H9 (cell line): ENCODE data around the gene DKKL1. TPM values are rescaled to one million over a fixed set of nuclear protein-coding genes. Genes with fewer than 3 reads are reported as not detected.

Experiments
- DNase-seq: peaks from one replicate; pipeline ENCODE4 v3.0.0-alpha.2; 2017
- H2AFZ ChIP-seq: one replicate; pipeline ENCODE4 v1.6.1; 2013; ENCODE audit warnings: mild to moderate bottlenecking, low read length, control low read depth, moderate library complexity
- H2AK5ac ChIP-seq: 2 replicates; pipeline ENCODE4 v1.6.1; 2013; ENCODE audit warnings: low read length, control low read depth, mixed read lengths; ENCODE audit not compliant: insufficient read length
- H2BK120ac ChIP-seq: one replicate; pipeline ENCODE4 v1.6.1; 2013; ENCODE audit warnings: low read depth, mild to moderate bottlenecking, low read length, control low read depth, inconsistent platforms; ENCODE audit not compliant: poor library complexity, severe bottlenecking
- H2BK12ac ChIP-seq: 2 replicates; pipeline ENCODE4 v1.6.1; 2013; ENCODE audit warnings: low read length, control low read depth, mixed read lengths, low read depth; ENCODE audit not compliant: insufficient read length
- H2BK15ac ChIP-seq: 2 replicates; pipeline ENCODE4 v1.6.1; 2013; ENCODE audit warnings: low read depth, low read length, control low read depth
- H2BK20ac ChIP-seq: one replicate; pipeline ENCODE4 v1.6.1; 2013; ENCODE audit warnings: low read depth, mild to moderate bottlenecking, low read length, control low read depth, inconsistent platforms; ENCODE audit not compliant: poor library complexity, severe bottlenecking
- H2BK5ac ChIP-seq: 2 replicates; pipeline ENCODE4 v1.6.1; 2013; ENCODE audit warnings: low read length, control low read depth, mixed read lengths; ENCODE audit not compliant: insufficient read length
- H3K14ac ChIP-seq: 2 replicates; pipeline ENCODE4 v1.6.1; 2013; ENCODE audit warnings: low read length, control low read depth; ENCODE audit not compliant: insufficient read depth
- H3K18ac ChIP-seq: 2 replicates; pipeline ENCODE4 v1.6.1; 2013; ENCODE audit warnings: low read depth, mild to moderate bottlenecking, mixed read lengths, low read length, control low read depth; ENCODE audit not compliant: insufficient read length
- H3K23ac ChIP-seq: 2 replicates; pipeline ENCODE4 v1.6.1; 2013; ENCODE audit warnings: low read length, control low read depth, mixed read lengths, low read depth; ENCODE audit not compliant: insufficient read length
- H3K23me2 ChIP-seq: 2 replicates; pipeline ENCODE4 v1.6.1; 2013; ENCODE audit warnings: low read depth, mild to moderate bottlenecking, mixed read lengths, low read length, control low read depth; ENCODE audit not compliant: insufficient read length, poor library complexity, severe bottlenecking
- H3K27ac ChIP-seq: 2 replicates; pipeline ENCODE4 v1.5.1; 2013; ENCODE audit warnings: low read length, control low read depth, mixed read lengths, low read depth; ENCODE audit not compliant: insufficient read length
- H3K27me3 ChIP-seq: 2 replicates; pipeline ENCODE4 v1.6.1; 2013; ENCODE audit warnings: low read length, control low read depth, inconsistent platforms; ENCODE audit not compliant: insufficient read depth
- H3K4ac ChIP-seq: 2 replicates; pipeline ENCODE4 v1.6.1; 2013; ENCODE audit warnings: low read depth, mild to moderate bottlenecking, control low read depth, inconsistent platforms, low read length, moderate library complexity
- H3K4me1 ChIP-seq: 2 replicates; pipeline ENCODE4 v1.6.1; 2013; ENCODE audit warnings: low read length, control low read depth, inconsistent platforms; ENCODE audit not compliant: insufficient read depth
- H3K4me2 ChIP-seq: 2 replicates; pipeline ENCODE4 v1.6.1; 2013; ENCODE audit warnings: low read length, control low read depth, mixed read lengths; ENCODE audit not compliant: insufficient read length, insufficient read depth
- H3K56ac ChIP-seq: 2 replicates; pipeline ENCODE4 v1.6.1; 2013; ENCODE audit warnings: low read depth, mild to moderate bottlenecking, mixed read lengths, low read length, control low read depth; ENCODE audit not compliant: insufficient read length
- H3K79me1 ChIP-seq: 2 replicates; pipeline ENCODE4 v1.6.1; 2013; ENCODE audit warnings: low read depth, mild to moderate bottlenecking, moderate library complexity, low read length, control low read depth, inconsistent platforms; ENCODE audit not compliant: insufficient read depth, poor library complexity, severe bottlenecking
- H3K79me2 ChIP-seq: 2 replicates; pipeline ENCODE4 v1.6.1; 2013; ENCODE audit warnings: low read length, control low read depth, inconsistent platforms; ENCODE audit not compliant: insufficient read depth
- H3K9ac ChIP-seq: 2 replicates; pipeline ENCODE4 v1.6.1; 2013; ENCODE audit warnings: low read length, control low read depth, mixed read lengths; ENCODE audit not compliant: insufficient read length; ENCODE audit errors: extremely low read depth
- H3K9me3 ChIP-seq: one replicate; pipeline ENCODE4 v1.6.1; 2013; ENCODE audit warnings: low read depth, low read length, inconsistent platforms; ENCODE audit not compliant: control insufficient read depth
- H3T11ph ChIP-seq: one replicate; pipeline ENCODE4 v1.6.1; 2013; ENCODE audit warnings: mild to moderate bottlenecking, low read length, control low read depth, inconsistent platforms
- H4K20me1 ChIP-seq: one replicate; pipeline ENCODE4 v1.6.1; 2013; ENCODE audit not compliant: control insufficient read depth, insufficient read length, insufficient read depth
- H4K5ac ChIP-seq: 2 replicates; pipeline ENCODE4 v1.6.1; 2013; ENCODE audit warnings: low read depth, mild to moderate bottlenecking, mixed read lengths, low read length, control low read depth; ENCODE audit not compliant: insufficient read length
- H4K8ac ChIP-seq: replicated peaks from 2 replicates; pipeline ENCODE4 v1.6.1; 2013; ENCODE audit warnings: low read length, control low read depth, mixed read lengths, low read depth; ENCODE audit not compliant: insufficient read length
- H4K91ac ChIP-seq: 2 replicates; pipeline ENCODE4 v1.6.1; 2013; ENCODE audit warnings: low read depth, mild to moderate bottlenecking, moderate library complexity, mixed read lengths, low read length, control low read depth; ENCODE audit not compliant: insufficient read length
- H3K27ac Mint-ChIP-seq, 3 experiments: 2 replicates in 2 of 3; 3 replicates in 1 of 3; pipeline ENCODE4 v1.8.0; 2020 to 2021; ENCODE audit warnings: mixed read lengths in 3 of 3, mild to moderate bottlenecking in 1 of 3, moderate library complexity in 1 of 3
- H3K27me3 Mint-ChIP-seq: 2 replicates; pipeline ENCODE4 v1.8.0; 2021; ENCODE audit warnings: low read depth, mild to moderate bottlenecking, moderate library complexity, mixed read lengths
- H3K36me3 Mint-ChIP-seq, 3 experiments: 2 replicates in 2 of 3; 3 replicates in 1 of 3; pipeline ENCODE4 v1.8.0; 2020 to 2021; ENCODE audit warnings: low read depth in 3 of 3, mixed read lengths in 3 of 3; ENCODE audit not compliant: insufficient read depth in 1 of 3
- H3K4me1 Mint-ChIP-seq, 2 experiments: 2 replicates each; pipeline ENCODE4 v1.8.0; 2020; ENCODE audit warnings: mixed read lengths in 2 of 2
- H3K4me3 Mint-ChIP-seq, 2 experiments: 2 replicates in 1 of 2; 3 replicates in 1 of 2; pipeline ENCODE4 v1.8.0; 2020 to 2021; ENCODE audit warnings: mild to moderate bottlenecking in 2 of 2, mixed read lengths in 2 of 2, moderate library complexity in 1 of 2
- H3K9me3 Mint-ChIP-seq, 2 experiments: 2 replicates in 1 of 2; 3 replicates in 1 of 2; pipeline ENCODE4 v1.8.0; 2020; ENCODE audit warnings: mild to moderate bottlenecking in 2 of 2, mixed read lengths in 2 of 2, moderate library complexity in 1 of 2
- WGBS: extraction: QIAGEN DNeasy Blood & Tissue Kit; methylation state at CpG from one replicate; pipeline ENCODE4 v1.1.7; 2013; ENCODE audit warnings: missing lambda C conversion rate, low lambda C conversion rate, mixed read lengths; ENCODE audit not compliant: insufficient read length; ENCODE audit errors: extremely low coverage; 5-methylcytosine and 5-hydroxymethylcytosine counted together
- total RNA-seq: library from RNA; stranded (reverse); gene quantifications from 2 replicates; pipeline ENCODE4 v1.2.1, GENCODE V29; 2021
- TF ChIP-seq, protein P1 (sequence below): fragments of 200-600 bp; sonication (generic); conservative IDR thresholded peaks from 3 replicates; pipeline ENCODE4 v1.8.0; 2021; ENCODE audit warnings: antibody characterized with exemption, mild to moderate bottlenecking

DKKL1 gene
- total RNA-seq, 1 experiment from 2014 or later: 3.5 TPM

DNA sequence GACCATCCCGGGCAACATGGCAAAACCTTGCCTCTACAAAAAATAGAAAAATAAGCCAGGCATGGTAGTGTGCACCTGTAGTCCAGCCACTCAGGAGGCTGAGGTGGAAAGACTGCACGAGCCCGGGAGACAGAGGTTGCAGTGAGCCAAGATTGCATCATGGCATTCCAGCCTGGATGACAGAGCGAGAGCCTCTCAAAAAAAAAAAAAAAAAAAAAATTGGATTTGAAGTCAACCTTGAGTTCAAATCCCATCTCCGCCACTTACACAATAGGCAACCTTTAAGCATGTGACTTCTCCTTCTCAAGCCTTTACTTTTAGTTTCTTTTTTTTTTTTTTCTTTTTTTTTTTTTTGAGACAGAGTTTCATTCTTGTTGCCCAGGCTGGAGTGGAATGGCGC, 36.4 kb downstream of the DKKL1 start:
- Histone ChIP-seq H3K9me3 (no peaks in the 10 kb centered on the region), H4K91ac (no peak overlapping the region), H2BK15ac (no peak overlapping the region), H2BK5ac (no peak overlapping the region), H3K18ac (no peak overlapping the region), H3K23me2 (no peaks in the 10 kb centered on the region), H3T11ph (no peak overlapping the region), H3K4me2 (no peak overlapping the region), H3K4me1 (peaks cover 9% of the 10 kb centered on the region; the same call in 1 of the 2 replicates), H3K27me3 (no peaks in the 10 kb centered on the region), H4K8ac (no peak overlapping the region), H3K23ac (no peak overlapping the region), H3K79me1 (no peaks in the 10 kb centered on the region), H3K9ac (no peak overlapping the region), H2BK20ac (no peak overlapping the region), H3K14ac (no peak overlapping the region), H3K27ac (no peak overlapping the region), H4K5ac (no peak overlapping the region), H2BK12ac (no peak overlapping the region), H3K4ac (no peak overlapping the region), H3K79me2 (no peaks in the 10 kb centered on the region), H2AK5ac (no peak overlapping the region), H4K20me1 (peaks cover 2% of the 10 kb centered on the region), H2AFZ (no peak overlapping the region), H2BK120ac (no peak overlapping the region), H3K56ac (no peak overlapping the region)
- no peaks in the 10 kb centered on the region for H3K36me3 Mint-ChIP-seq
- no peak overlapping the region for H3K27ac Mint-ChIP-seq
- H3K4me1 Mint-ChIP-seq: peaks cover 55 to 73% of the 10 kb centered on the region in 2 experiments
- TF ChIP-seq, protein P1, sequence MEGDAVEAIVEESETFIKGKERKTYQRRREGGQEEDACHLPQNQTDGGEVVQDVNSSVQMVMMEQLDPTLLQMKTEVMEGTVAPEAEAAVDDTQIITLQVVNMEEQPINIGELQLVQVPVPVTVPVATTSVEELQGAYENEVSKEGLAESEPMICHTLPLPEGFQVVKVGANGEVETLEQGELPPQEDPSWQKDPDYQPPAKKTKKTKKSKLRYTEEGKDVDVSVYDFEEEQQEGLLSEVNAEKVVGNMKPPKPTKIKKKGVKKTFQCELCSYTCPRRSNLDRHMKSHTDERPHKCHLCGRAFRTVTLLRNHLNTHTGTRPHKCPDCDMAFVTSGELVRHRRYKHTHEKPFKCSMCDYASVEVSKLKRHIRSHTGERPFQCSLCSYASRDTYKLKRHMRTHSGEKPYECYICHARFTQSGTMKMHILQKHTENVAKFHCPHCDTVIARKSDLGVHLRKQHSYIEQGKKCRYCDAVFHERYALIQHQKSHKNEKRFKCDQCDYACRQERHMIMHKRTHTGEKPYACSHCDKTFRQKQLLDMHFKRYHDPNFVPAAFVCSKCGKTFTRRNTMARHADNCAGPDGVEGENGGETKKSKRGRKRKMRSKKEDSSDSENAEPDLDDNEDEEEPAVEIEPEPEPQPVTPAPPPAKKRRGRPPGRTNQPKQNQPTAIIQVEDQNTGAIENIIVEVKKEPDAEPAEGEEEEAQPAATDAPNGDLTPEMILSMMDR: no peak
- no peak for DNase-seq
- H3K4me3 Mint-ChIP-seq: no peak overlapping the region
- no CpG with 5 or more reads among the region's 6 CpGs for WGBS
- no peaks in the 10 kb centered on the region; a peak in 1 of 5 replicates for H3K9me3 Mint-ChIP-seq
- H3K27me3 Mint-ChIP-seq: peaks cover 4% of the 10 kb centered on the region; the same call in 1 of the 2 replicates
